NCI-H510A treated with DMSO at 0.1 percent for 48 hours (cell line): ENCODE measurements around the gene WNT9B.
A peak's percentile ranks its signal among the peaks of the same experiment; 100 is the strongest.
"Not testable (repeated sequence)": the region's sequence is repeated elsewhere in the genome, so short reads cannot be mapped to it uniquely, and the experiment has no call there.

Experiments
- DNase-seq: peaks from one replicate; lab custom pipeline; 2025; lab: John Stamatoyannopoulos, UW

WNT9B gene

GRCh38 chr17:46911311-46911710 is 59.9 kb downstream of the WNT9B start:
- no peak for DNase-seq

- no peak for DNase-seq
Observed at GRCh38 chr17:46915596-46915995, 64.2 kb downstream of the WNT9B start.

GRCh38 chr17:46916211-46916610 is 64.8 kb downstream of the WNT9B start:
- DNase-seq = no peak

GRCh38 chr17:46916623-46917022 is 65.2 kb downstream of the WNT9B start:
- no peak for DNase-seq

GRCh38 chr17:46917041-46917440 is 65.7 kb downstream of the WNT9B start:
- no peak for DNase-seq

GRCh38 chr17:46917516-46917915 is 66.1 kb downstream of the WNT9B start:
- DNase-seq = no peak

GRCh38 chr17:46921962-46922361 is 70.6 kb downstream of the WNT9B start:
- DNase-seq = not testable (repeated sequence)

- DNase-seq = no peak
Observed at GRCh38 chr17:46922487-46922803, 71.1 kb downstream of the WNT9B start.

GRCh38 chr17:46922804-46923635 is 71.6 kb downstream of the WNT9B start, which contains the start of gene GOSR2:
TSS of gene GOSR2 (plus strand) at chr17:46923160. CDS start at chr17:46923193, 33 bp downstream.
- DNase-seq = peak; percentile 93

- no peak for DNase-seq
Observed at GRCh38 chr17:46925185-46925868, 73.9 kb downstream of the WNT9B start.

- no peak for DNase-seq
Observed at GRCh38 chr17:46928467-46929261, 77.3 kb downstream of the WNT9B start.

GRCh38 chr17:46929413-46929812 is 78.0 kb downstream of the WNT9B start:
- no peak for DNase-seq

- DNase-seq = no peak
Observed at GRCh38 chr17:46930051-46930450, 78.7 kb downstream of the WNT9B start.

- no peak for DNase-seq
Observed at GRCh38 chr17:46931596-46931995, 80.2 kb downstream of the WNT9B start.

- DNase-seq = no peak
Observed at GRCh38 chr17:46935658-46936266, 84.4 kb downstream of the WNT9B start.
